ENCODE data around the gene AHR. TPM values are rescaled to one million over a fixed set of nuclear protein-coding genes. Genes with fewer than 3 reads are reported as not detected.
A peak's percentile ranks its signal among the peaks of the same experiment; 100 is the strongest.

Gene AHR
- total RNA-seq (2014; rRNA removed; shearing (Covaris generic)): 83.6 and 110 TPM in 2 replicates

DNA sequence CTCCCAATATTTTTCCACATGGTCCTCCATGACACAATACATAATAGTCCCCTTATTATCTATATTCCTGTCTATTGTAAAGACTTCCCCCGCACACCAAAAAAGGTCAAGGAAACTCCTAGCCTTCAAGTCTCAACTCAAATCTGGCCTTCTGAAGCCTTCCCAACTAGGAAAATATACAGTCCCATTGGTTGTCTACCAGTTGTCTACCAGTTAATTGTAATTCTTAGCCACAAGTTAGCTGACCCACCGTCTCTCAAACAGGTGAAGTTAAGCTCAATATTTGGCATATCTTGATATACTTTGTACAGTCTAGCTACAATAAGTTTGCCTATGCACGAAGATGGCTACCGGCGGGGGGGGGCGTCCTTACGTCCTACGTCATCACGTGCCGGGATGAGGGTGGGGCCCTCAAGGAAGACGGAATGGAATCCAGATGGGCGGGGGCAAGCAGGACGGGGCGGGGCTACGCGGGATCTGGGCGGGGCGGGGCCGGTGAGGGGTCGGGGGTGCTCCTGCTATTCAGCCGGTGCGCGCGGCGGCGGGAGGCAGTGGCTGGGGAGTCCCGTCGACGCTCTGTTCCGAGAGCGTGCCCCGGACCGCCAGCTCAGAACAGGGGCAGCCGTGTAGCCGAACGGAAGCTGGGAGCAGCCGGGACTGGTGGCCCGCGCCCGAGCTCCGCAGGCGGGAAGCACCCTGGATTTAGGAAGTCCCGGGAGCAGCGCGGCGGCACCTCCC lies at the start of gene AHR:
AHR (plus strand) TSS at position 551 of the 738 bp plus-strand sequence. CDS start 613 bp downstream, outside the sequence.
- DNase-seq (ENCODE audit: low read depth): peak; percentile 87

DNA sequence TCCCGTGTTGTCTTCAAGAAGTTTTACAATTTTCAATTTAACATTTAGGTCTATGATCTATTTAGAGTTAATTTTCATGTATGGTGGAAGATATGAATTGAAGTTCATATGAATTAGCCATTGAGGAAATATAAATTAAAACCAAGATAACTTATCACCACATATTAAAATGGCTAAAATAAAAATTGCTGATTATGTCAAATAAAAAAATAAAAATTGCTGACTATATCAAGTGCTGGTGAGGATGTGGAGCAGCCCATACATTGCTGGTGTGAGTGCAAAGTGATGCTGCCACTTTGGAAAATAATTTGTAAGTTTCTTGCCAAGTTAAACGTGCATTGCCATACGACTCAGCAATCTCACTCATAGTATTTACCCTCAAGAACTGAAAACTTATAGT lies 44.6 kb upstream of the AHR start:
- no peak for DNase-seq (ENCODE audit: low read depth)

DNA sequence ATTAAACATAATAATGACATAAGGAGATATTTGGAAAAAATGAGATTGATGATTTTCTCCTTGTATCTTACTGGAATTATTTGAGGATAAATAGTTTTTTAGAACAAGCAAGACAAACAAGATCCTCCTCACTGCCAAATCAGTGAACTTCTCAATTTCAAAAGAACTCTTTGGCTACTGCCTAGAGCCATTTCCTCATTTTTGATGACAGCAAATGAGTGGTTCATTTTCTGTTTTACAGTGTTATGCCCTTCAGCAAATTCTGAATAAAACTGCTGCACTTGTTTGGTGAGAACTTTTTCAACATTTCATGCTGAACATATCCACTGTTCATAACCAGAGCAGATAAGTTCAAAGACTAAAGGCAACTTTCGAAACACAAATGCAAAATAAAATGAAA lies 42.5 kb upstream of the AHR start:
- no peak for DNase-seq (ENCODE audit: low read depth)

DNA sequence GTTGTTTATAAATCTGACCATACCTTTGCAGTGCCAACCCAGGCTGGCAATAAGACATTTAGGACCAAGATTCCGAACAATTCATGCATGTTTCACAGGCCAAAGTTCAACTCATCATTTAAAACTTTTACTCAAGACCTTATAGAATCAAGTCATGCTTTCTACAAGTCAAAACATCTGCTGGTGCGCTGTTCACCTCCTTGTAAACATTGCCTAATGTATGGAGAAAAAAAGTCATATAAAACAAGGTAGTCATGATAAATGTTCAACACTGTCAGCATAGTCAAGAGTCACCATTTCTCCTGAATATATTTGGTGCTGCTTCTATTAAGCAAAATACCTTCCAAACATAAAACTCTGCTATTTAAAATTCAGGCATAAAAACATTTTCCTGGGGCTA lies 42.1 kb upstream of the AHR start:
- no peak for DNase-seq (ENCODE audit: low read depth)

DNA sequence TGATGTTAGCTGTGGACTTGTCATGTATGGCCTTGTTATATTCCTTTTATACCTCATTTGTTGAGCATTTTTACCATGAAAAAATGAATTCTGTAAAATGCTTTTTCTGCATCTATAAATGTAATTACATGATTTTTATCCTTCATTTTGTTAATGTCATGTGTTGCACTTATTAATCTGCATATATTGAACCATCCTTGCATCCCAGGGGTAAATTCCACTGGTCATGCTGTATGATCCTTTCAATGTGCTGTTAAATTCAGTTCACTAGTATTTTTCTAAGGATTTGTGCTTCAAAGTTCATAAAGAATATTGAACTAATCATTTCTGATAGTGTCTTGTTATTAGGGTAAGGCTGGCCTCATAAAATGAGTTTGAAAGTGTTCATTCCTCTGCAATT lies 31.9 kb upstream of the AHR start:
- no peak for DNase-seq (ENCODE audit: low read depth)

DNA sequence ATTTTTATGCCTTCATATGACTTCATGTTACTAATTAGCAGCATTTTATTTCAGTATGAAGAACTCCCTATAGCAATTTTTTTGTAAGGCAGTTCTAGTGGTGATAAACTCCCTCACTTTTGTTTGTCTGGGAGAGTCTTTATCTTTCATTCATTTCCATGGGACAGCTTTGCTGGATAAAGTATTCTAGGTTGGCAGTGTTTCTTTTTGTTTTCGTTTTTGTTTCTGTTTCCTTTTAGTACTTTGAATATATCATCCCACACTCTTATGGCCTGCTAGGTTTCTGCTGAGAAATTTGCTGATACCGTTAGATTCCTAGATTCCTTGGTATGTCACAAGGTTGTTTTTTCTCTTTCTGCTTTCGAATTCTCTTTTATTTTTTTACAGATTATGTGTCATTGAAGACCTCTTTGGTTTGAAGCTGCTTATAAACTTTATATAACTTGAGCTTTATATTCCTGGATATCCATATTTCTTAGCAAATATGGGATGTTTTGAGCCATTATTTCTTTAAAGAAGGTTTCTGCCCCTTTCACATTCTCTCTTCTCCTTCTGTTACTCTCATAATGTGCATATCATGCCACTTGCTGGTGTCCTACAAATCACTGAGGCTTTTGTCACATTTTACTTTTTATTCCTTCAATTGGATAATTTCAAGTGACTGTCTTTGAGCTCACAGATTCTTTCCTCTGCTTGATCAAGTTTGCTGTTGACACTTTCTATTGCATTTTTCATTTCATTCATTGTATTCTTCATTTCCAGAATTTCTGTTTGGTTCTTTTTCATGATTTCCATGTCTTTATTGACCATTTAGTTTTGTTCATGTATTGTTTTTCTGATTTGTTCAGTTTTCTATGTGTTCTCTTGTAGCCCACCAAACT lies 28.9 kb upstream of the AHR start:
- DNase-seq (ENCODE audit: low read depth): no peak

DNA sequence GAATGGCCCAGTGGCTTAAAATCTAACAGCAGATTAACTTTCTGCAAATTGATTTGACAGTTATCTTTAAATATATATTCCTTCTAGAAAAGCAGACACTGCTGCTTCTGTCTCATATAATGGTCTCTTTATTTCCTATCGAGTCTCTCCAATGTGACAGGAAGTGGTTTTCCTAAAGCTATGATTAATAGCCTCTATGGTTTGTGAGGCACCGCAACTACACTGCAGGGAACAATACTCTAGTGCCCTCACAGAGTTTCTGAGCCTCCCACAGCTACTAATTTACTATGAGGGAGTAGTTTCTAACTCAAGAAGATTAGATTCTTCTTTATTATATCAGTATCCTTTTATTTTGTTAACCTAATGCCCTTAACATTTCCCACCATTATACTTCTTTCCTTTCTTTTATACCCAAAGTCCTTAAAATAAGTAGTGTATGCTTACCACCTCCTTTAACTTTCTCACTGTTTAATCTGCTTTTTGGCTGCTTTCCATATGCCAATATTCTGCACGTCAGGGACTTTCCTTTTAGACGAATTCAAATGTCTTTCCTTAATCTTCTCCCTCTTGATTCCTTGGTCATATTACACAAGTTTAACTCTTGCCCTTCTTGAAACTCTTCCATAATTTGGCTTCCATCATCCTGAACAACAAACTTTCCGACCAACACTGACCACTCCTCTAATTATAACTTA lies 23.8 kb upstream of the AHR start:
- DNase-seq (ENCODE audit: low read depth): peak; percentile 95

DNA sequence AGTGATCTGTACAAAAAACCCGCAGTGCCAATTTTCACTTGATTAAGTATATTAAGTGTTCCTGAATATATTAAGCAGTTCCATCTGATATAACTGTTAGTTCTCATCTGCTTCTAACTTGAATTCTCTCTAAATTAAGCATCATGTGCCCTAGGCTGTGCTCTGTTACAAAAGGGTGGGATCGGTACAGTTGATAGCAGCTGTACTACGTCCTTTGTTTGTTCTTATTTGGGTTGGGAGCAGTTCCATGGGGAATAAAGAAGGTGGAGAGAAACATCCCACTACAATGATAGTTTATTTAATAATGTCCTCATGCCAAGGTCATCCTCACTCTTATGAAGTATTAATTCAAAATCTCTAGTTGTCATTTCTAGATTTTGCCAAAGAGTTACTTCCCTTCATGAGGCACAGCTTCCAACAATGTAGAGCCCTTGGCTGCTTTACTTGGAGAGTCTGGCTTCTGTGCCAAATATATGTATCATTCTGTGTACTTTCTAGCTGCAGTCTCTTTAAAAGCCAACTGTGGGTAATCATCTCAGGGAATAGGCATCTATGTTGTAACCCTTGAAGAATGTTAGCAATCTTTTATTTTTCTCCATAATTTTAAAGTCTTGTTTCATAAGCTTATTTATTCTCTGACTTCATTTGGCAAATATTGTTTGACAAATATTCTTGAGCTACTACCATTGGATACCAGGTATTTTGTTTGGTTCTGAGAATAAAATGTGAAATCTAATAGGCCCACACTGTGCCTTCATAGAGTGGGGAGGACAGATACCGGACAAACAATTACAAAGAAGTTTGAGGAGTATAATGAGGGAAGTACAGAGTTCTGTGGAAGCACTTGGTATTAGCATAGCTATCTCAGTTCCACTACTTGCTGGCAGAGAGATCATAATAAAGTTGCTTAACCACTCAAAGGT lies 22.4 kb upstream of the AHR start:
- DNase-seq (ENCODE audit: low read depth): peak; percentile 90

DNA sequence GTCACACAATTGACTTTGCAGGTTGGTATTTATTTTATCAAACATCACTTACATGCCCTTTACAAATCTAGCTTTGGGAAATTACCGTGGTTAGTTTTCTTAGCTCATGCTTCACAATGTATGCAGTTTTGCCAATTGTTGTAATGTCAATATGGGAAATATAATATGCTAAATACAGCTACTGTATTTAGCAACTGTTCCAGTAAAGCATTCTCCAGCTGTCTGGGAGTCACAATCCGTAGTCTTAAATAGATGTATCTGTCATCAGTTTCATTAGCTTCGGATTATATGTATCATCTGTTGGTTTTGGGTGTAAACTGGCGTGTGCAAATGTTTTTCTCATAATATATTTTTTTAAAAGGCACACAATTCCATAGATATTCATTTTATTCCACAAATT lies 19.4 kb upstream of the AHR start:
- no peak for DNase-seq (ENCODE audit: low read depth)

DNA sequence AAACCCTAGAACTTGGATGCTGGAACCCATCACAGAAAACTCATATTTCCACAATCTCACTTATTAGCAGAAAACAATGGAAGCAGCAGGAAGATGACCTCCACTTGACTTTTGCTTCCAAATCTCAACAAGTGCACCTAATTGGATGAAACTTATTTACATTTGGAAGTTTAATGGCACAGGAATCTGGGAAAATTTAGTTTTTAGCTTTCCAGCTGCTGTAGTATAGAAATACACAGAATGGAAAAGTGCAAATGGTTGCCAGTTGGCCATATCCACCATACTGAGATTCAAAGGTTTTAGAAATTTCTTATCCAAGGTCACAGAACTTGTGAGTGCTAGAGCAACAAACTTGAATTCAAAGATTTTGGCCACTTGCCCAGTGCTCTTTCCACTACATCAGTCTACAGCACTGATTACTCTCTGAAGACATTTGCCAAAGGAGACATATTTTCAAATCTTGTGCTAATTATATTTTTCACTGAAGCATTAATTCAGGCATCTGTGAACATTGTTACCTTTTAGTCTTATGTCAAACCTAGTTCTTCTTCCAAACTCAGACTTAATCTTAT lies 9.3 kb upstream of the AHR start:
- peak; percentile 59 for DNase-seq (ENCODE audit: low read depth)

DNA sequence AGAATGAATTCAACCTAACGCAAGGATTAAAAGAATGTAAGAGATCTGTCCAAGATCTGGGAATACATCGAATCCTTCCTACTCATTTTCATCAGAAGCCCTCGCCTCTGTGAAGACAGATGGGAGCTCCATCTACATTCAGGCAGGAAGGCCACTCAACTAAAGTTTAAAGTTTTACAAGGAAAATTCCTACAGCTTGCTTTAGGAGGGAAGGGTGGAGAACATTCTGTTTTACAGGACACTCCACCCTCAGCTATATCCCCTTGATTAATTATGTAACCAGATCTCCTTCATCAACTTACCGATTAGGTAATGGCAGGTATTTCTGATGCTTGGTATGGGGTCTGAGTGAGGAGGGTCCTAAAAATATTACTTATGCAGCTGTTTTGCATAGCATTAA lies 5.6 kb upstream of the AHR start:
- DNase-seq (ENCODE audit: low read depth): no peak

DNA sequence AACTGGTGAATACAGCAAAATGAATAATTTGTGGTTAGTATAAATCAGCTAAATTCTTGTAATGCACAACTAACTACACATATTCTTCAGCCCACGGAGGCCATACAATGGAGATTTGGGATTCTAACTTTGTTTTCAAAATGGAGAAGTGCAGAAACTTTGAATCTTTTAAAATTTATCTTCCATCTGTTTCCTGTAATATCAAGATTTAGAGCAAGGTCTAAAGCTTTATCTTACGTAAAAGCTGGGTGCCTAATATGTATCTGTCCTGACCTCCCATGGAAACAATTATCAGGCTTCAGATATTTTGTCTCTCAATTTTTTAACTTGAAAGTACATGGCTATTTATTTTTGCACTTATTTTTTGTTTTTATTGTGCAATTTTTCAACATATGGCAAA lies 5.0 kb upstream of the AHR start:
- DNase-seq (ENCODE audit: low read depth): no peak

DNA sequence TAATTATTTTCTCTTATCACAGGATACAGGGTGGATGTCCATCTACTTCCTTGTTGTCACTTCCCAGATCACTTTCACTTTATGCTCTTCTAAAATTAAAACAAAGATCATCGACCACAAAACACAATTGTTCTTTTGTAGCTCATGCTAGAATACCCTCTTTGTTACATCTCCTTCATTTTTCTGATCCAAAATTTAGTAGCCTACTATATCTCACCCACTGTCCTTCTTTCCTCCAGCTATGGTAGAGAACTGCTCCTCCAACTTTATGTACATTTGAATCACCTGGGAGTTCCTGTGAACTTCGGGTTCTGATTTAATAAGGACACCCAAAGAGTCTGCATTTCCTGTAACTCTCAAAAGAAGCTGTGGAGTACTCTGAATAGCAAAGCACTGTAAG lies 1.2 kb upstream of the AHR start:
- no peak for DNase-seq (ENCODE audit: low read depth)

DNA sequence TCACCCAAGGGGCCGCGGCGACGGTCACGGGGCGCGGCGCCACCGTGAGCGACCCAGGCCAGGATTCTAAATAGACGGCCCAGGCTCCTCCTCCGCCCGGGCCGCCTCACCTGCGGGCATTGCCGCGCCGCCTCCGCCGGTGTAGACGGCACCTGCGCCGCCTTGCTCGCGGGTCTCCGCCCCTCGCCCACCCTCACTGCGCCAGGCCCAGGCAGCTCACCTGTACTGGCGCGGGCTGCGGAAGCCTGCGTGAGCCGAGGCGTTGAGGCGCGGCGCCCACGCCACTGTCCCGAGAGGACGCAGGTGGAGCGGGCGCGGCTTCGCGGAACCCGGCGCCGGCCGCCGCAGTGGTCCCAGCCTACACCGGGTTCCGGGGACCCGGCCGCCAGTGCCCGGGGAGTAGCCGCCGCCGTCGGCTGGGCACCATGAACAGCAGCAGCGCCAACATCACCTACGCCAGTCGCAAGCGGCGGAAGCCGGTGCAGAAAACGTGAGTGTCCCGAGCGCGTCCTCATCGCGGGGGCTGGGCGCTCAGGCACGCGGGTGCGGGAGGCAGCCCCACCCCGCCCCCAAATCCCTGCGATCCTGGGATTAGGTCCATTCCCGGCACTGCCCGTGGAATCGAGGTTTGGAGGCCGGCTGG lies 509 bp downstream of the AHR start:
- DNase-seq (ENCODE audit: low read depth): peak; percentile 58

DNA sequence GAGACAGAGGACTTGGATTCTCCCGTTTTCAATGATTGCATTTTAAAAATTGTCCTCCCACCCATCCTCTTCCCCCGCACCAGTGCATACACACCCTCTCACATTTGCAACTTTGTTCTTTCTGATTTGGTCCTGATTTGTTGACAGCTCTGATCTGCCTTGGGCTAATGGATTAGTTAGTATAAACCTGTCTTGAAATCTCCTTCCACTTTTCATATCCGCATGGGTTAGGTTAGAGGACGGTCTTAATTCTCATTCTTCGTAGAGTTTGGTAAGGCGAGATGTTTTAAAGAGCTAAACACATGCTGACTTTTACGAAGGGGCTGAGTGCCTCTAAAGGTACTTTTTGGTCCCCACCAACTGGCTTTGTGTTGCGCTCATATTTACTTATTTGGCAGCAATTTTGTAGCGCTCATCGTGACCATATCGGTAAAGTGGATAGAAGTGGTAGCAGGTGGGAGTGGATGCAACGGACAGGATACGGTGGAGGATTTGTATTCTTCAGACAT lies 1.1 kb downstream of the AHR start:
- peak; percentile 61 for DNase-seq (ENCODE audit: low read depth)

DNA sequence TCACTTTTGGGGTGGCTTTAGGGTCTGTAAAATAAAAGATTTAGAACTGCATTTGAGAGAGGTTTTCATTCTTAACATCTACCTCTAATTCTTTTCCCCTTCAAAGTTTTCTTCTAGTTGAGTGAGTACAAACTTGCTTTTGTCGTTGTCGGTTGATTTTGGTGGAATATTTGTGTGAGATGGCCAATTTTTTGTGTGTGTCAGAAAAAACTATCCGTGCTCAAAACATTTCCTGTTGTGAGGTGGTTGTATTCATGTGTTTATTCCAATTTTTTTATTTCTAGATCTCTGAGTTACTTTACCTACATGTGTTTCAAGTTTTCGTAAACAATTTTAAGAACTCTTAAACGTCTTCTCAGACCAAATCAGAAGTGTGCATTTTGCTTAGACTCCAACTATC lies 1.6 kb downstream of the AHR start:
- DNase-seq (ENCODE audit: low read depth): no peak

DNA sequence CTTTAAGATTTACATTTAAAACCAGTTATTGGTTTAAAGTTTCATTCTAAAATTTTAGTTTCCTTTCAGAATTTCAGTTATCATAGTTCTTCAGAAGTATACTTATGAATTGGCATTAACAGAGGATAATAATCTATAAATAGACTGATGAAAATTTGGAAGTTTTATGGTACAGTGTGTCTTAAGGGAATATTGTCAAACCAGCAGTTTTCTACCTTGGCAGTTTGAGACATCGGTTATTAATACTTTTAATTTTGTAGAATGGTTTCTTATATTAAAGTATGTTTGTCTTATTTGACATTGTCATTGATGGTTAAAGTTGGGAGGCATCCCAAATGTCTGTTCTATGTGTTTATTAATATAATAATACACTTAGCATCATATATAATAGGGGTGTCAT lies 2.0 kb downstream of the AHR start:
- DNase-seq (ENCODE audit: low read depth): no peak

DNA sequence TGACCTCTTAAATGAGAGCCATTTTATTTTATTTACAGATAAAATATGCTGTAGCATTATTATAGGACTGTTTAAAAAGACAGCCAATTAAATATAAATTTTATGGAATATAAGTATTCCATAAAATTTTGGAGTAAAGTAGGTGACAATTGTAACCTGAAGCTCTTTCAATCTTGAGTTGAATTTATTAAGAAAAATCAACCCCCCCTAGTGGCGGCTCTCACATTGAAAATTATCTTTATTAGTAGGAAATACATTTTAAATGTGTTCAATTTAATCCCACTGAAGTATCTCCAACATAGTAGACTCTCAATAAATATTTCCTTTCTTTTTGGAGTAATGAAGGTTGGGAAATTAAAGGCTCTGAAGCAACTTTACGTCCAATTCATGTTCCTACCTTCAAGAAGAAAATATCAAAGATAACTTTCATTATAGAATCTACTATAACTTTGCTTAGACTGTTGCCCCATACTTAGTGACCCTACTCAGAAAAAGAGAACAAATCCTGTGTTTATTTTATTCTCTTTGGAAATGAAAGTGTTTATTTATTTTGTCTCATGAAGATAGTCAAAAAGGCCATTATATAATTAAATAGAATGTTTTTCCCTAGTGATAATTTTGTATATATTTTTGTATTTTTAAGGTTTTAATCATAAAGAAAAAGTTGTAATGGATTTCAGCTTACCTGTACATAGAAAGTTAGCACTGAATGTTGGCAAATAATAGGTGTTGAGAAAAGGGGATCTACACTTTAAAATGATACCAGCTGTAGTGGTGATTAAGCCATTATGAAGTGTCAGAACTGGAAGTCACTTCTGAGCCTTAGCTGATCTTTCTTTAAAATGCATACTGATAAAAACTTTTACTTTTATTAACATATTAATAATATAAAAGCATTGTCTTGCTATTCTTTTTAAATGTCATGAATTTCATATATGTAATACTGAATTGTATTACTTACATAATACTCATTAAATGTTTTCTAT lies 3.3 kb downstream of the AHR start:
- peak; percentile 57 for DNase-seq (ENCODE audit: low read depth)

DNA sequence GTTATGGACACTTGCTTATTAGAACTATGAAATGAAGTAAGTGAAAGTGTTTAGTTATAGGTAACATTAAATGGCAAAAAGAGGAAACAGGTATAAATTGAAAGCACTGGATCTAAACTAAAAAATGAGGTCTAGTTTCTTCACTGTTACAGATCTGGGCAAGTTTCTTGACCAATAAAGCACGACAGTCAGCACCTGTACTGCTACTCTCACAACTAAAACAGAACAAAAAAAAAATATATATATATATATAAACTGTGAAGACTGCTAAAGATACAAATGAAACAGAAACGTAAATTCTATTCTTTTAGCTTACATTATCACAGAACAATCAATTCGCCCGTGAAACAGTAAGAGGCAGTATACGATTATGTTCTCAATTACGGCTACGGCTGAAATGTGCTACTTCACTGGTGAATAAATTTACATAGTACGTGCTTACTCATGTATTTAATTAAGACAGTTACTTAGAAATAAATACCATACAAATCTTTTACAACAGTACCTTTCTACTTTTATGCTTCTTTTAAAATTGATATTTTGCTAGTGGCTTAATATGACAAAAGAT lies 4.2 kb downstream of the AHR start:
- peak; percentile 72 for DNase-seq (ENCODE audit: low read depth)
